ENCODE measurements around the gene TSKU.

DNA sequence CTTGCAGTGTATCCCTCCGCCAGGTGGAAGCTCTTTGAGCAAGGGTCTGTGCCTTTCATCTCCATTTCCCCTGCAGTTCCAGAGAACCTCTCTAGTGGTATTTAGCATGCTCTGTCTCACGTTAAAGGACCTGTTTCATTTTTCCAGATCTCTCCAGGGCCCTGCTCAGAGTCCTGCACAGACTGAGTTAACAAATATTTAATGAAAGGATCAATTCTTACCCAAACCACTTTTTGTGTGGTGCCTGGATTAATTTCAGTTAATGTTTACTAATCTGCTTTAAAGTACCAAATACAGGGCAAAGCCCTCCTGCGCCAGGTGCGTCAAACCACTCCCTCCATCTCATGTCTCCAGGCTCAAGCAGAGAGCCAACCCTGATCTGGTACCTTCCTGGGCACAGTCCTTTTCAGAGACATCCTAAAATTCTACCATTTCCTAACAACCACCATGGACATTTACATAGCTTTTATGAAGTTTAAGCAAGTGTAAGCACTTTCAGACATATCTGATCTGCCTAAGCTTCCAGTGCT lies 58.8 kb downstream of the TSKU start:
- TF ChIP-seq POLR2AphosphoS5 (IDR thresholded peaks at IDR 0.05; ENCODE audit: borderline replicate concordance, low read depth, low read length) = no peak
- no peak for TF ChIP-seq EZH2 (IDR thresholded peaks at IDR 0.05)
- TF ChIP-seq FOXP2 (optimal IDR thresholded peaks at IDR 0.05; ENCODE audit: control extremely low read depth, extremely low read length, insufficient read depth) = no peak

Measured in SK-N-MC (cell line).